Uterus (tissue), 4 donors: ENCODE data around the gene PRMT7. TPM values are rescaled to one million over a fixed set of nuclear protein-coding genes. Genes with fewer than 3 reads are reported as not detected.

ENCODE experiments used
- DNase-seq, 2 donors: peaks; one replicate each; pipeline ENCODE4 v3.0.0-alpha.2; 2019 to 2020
- H3K27ac ChIP-seq, 2 donors: fragments of 200-600 bp; sonication (generic); 1 replicate in 1 of 2; 2 replicates in 1 of 2; pipeline ENCODE4 v1.5.1; 2016 to 2018
- H3K27me3 ChIP-seq, 2 donors: fragments of 200-600 bp; sonication (generic); one replicate each; pipeline ENCODE4 v1.5.1; 2018 to 2019; ENCODE audit warnings: control low read depth in 1 of 2
- H3K36me3 ChIP-seq, 2 donors: fragments of 200-600 bp; sonication (generic); one replicate each; pipeline ENCODE4 v1.5.1; 2019; ENCODE audit warnings: control low read depth in 1 of 2
- H3K4me1 ChIP-seq, 2 donors: fragments of 200-600 bp; sonication (generic); one replicate each; pipeline ENCODE4 v1.5.1; 2018 to 2019; ENCODE audit warnings: control low read depth in 1 of 2
- H3K4me3 ChIP-seq, 2 donors: fragments of 200-600 bp; sonication (generic); 1 replicate in 1 of 2; 2 replicates in 1 of 2; pipeline ENCODE4 v1.5.1; 2018 to 2019; ENCODE audit warnings: mild to moderate bottlenecking in 1 of 2
- H3K9me3 ChIP-seq, 2 donors: fragments of 200-600 bp; sonication (generic); one replicate each; pipeline ENCODE4 v1.5.1; 2019; ENCODE audit warnings: control low read depth in 1 of 2
- CTCF ChIP-seq, 4 experiments: fragments of 200-600 bp in 2 of 4; fragments of 450-650 bp in 2 of 4; sonication (generic) in 2 of 4; IDR thresholded peaks; one replicate each; pipeline ENCODE4 v1.5.1; 2016 to 2019; ENCODE audit warnings: antibody characterized with exemption in 4 of 4, mild to moderate bottlenecking in 2 of 4, moderate library complexity in 1 of 4
- POLR2A ChIP-seq, 2 donors: fragments of 450-650 bp; IDR thresholded peaks; one replicate each; pipeline ENCODE4 v1.6.1; 2016; ENCODE audit warnings: antibody characterized with exemption in 2 of 2, mild to moderate bottlenecking in 1 of 2, moderate library complexity in 1 of 2
- intact Hi-C: fragments of 100-400 bp; cut with DNase I; formaldehyde crosslinking; loops from one replicate; pipeline ENCODE4 v1.15.1; 2023; ENCODE audit warnings: low total_unique reads
- total RNA-seq, 4 donors: library from RNA; depleted of rRNA in 3 of 4; stranded (reverse); fragments of >200 nt in 3 of 4; gene quantifications; one replicate each; pipeline versions ENCODE4 v1.1.0 to v1.2.4, GENCODE V29; 2014 to 2023
- donor health status: DM: yes; HTN: yes; CAD: no.

Gene PRMT7
- total RNA-seq = 100 to 1,000 TPM in 1 of 4 donors, 10 to 100 TPM in 2, 1 to 10 TPM in 1; 8.2 to 111 (median 66.9) TPM

GRCh38 chr16:68310774-68311511 lies at the start of gene PRMT7, which contains the start of gene SLC7A6OS:
PRMT7 (plus strand) TSS chr16:68311019; CDS start chr16:68315980, 4,961 bp downstream.
SLC7A6OS (minus strand) TSS chr16:68310946; CDS start chr16:68310926, 20 bp downstream.
- no peaks in the 10 kb centered on the region for H3K36me3 ChIP-seq
- intact Hi-C loops = loop anchor here (5.0 kb wide), 1 partner anchor 49 kb away; the partner anchor contains the start of gene SLC7A6
- TF ChIP-seq POLR2A (IDR thresholded peaks at IDR 0.05) (peak; percentile 38 to 70), CTCF (IDR thresholded peaks at IDR 0.05) (peak in 3 of 4 experiments; percentile 16 to 61 (median 40))
- DNase-seq = peak; percentile 80 to 84
- H3K4me3 ChIP-seq = peak within 1 kb of the TSS; percentile 67 to 88
- no peaks in the 10 kb centered on the region for H3K9me3 ChIP-seq
- peak within 1 kb of the TSS; percentile 74 to 77 for H3K27ac ChIP-seq
- no peaks in the 10 kb centered on the region for H3K27me3 ChIP-seq
- peaks cover 6 to 13% of the 10 kb centered on the region in 2 donors for H3K4me1 ChIP-seq

GRCh38 chr16:68263559-68264127 lies 47.2 kb upstream of the PRMT7 start:
- Histone ChIP-seq H3K4me1 (no peaks in the 10 kb centered on the region), H3K27me3 (no peaks in the 10 kb centered on the region), H3K27ac (peak overlapping the region; percentile 89 to 94), H3K9me3 (no peaks in the 10 kb centered on the region), H3K4me3 (peak overlapping the region; percentile 63 to 65), H3K36me3 (no peaks in the 10 kb centered on the region)
- no peak for TF ChIP-seq POLR2A (IDR thresholded peaks at IDR 0.05)
- no peak for TF ChIP-seq CTCF (IDR thresholded peaks at IDR 0.05)
- no peak for DNase-seq
- intact Hi-C loops = loop anchor here (5.0 kb wide), 2 partner anchors 49 to 64 kb away; partner anchors contain the start of genes PRMT7 and SLC7A6OS

GRCh38 chr16:68264128-68265077 lies 46.4 kb upstream of the PRMT7 start, which contains the start of gene SLC7A6:
SLC7A6 (plus strand) TSS chr16:68264526; CDS start chr16:68274727, 10,201 bp downstream.
- H3K27ac ChIP-seq = peak within 1 kb of the TSS; percentile 89 to 94
- H3K4me1 ChIP-seq = no peaks in the 10 kb centered on the region
- TF ChIP-seq CTCF (IDR thresholded peaks at IDR 0.05) (peak; percentile 44 to 72 (median 58)), POLR2A (IDR thresholded peaks at IDR 0.05) (peak; percentile 78 to 80)
- no peaks in the 10 kb centered on the region for H3K27me3 ChIP-seq
- H3K36me3 ChIP-seq = no peaks in the 10 kb centered on the region
- H3K9me3 ChIP-seq = no peaks in the 10 kb centered on the region
- intact Hi-C loops = loop anchor here (5.0 kb wide), 2 partner anchors 48 to 63 kb away; partner anchors contain the start of genes PRMT7 and SLC7A6OS
- DNase-seq = peak; percentile 59 to 74
- H3K4me3 ChIP-seq = peak within 1 kb of the TSS; percentile 63 to 65

- Histone ChIP-seq H3K9me3 (no peaks in the 10 kb centered on the region), H3K4me3 (peak overlapping the region; percentile 63 to 65), H3K27ac (peak overlapping the region; percentile 89 to 94), H3K4me1 (no peaks in the 10 kb centered on the region), H3K27me3 (no peaks in the 10 kb centered on the region), H3K36me3 (no peaks in the 10 kb centered on the region)
- TF ChIP-seq POLR2A (IDR thresholded peaks at IDR 0.05) (peak in 1 of 2 donors; percentile 33), CTCF (IDR thresholded peaks at IDR 0.05) (no peak)
- intact Hi-C loops = no loop called here
- DNase-seq = peak; percentile 57
Observed at GRCh38 chr16:68265078-68265920, 45.5 kb upstream of the PRMT7 start.
